Activated naive CD4-positive, alpha-beta T cell treated with Interleukin-2 at 50 U/mL for 16 hours (primary cell): ENCODE measurements around the gene F11R.
A peak's percentile ranks its signal among the peaks of the same experiment; 100 is the strongest.
"Not testable (repeated sequence)": the region's sequence is repeated elsewhere in the genome, so short reads cannot be mapped to it uniquely, and the experiment has no call there.

Experiments used
- DNase-seq: peaks from one replicate; pipeline ENCODE4 v3.0.0-alpha.2; 2020

The F11R gene

GRCh38 chr1:161039546-161039945 is 18.6 kb upstream of the F11R start:
- no peak for DNase-seq

DNA sequence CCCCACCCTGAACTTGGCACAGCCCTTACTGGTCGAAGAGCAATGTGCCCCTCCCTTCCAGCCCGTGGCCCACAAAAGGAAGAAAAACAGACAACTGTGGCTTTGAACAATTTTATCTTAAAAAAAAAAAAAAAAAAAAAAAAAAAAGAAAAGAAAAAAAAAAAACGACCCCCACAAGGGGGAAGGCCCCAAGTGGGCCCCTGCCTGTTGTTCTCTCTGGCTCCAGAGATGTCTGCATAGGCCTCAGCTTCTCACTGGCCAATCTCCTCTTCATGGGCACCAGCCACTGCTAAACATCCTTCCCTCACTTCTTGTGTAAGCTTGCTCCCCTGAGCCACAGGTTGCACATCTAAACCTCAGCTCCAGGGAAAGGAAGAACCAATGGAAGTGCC is 18.2 kb upstream of the F11R start:
- DNase-seq, result no peak

DNA sequence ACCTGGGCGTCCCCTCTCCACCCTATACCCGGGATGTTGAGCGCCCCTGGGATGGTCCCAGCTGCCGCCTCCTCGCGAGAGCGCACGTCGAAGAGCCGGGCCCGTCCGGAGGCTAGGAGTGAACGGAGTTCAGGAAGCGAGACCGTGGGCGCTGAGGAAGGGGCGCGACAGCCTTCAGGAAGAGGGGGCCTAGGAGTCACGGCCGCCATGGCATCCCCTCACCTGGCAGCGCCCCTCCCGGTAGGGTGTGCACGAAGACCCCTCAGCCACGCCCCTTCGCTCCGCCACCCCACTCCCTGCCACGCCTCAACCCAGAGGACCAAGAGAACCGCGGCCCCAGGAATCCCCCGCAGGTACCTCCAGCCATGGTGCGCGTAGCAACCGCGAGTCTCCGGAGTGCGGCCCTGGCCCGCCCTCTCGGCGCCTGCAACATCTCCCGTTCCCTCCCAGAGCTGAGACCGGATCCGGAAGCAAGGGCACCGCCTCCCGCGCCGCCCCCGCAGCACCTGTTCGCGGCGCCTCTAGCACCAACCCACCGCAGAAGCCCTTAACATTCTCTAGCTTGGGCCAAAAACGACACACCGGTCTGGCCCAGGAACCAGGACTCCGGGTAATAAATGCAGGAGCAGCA is 17.7 kb upstream of the F11R start, which contains the start of gene TSTD1:
Gene TSTD1, minus strand, starts transcription at position 442 of the 631 bp plus-strand sequence. Its CDS starts 75 bp downstream, at position 367.
- peak; percentile 91 for DNase-seq

- no peak for DNase-seq
Observed at GRCh38 chr1:161037661-161038522, 16.9 kb upstream of the F11R start.

GRCh38 chr1:161033751-161034150 is 12.8 kb upstream of the F11R start:
- no peak for DNase-seq

DNA sequence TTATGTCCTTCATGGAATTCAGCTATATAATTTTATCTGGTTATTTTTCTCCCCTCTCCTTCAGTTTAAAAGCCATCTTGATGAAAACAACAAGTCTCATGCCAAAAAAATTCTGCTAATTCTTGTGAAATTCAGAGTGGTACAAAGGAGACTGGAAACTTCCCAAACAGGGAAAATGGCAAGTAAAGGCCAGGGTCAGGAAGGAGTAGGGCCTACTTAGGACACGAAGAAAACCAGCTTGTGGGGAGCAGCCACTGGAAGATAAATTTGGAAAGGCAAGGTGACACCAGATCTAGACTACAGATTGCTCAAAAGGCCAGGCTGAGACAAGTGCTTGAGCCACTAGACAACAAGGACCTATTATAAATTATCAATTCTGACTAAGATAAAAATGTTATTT is 11.5 kb upstream of the F11R start:
- DNase-seq, result no peak

DNA sequence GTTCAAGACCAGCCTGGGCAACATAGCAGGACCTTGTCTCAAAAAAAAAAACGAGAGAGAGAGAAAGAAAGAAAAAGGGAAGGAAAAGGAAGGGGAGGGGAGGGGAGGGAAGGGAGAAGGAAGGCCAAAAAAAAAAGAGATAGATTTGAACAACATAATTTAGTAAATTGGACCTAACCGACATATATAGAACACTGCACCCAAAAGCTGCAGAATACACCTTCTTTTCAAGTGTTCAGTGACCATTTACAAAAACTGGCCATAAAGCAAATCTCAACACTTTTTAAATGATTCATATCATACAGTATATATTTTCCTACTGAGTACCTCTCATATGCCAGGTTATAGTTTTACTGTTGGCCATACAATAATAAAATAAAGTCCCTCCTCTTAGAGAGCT is 10.9 kb upstream of the F11R start:
- no peak for DNase-seq

DNA sequence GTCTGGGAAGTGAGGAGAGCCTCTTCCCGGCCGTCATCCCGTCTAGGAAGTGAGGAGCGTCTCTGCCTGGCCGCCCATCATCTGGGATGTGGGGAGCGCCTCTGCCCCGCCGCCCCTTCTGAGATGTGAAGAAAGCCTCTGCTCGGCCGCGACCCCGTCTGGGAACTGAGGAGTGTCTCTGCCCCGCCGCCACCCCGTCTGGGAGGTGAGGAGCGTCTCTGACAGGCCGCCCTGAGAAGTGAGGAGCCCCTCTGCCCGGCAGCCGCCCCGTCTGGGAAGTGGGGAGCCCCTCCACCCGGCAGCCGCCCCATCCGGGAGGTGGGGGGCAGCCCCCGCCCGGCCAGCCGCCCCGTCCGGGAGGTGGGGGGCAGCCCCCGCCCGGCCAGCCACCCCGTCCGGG is 8.5 kb upstream of the F11R start:
- not testable (repeated sequence) for DNase-seq

DNA sequence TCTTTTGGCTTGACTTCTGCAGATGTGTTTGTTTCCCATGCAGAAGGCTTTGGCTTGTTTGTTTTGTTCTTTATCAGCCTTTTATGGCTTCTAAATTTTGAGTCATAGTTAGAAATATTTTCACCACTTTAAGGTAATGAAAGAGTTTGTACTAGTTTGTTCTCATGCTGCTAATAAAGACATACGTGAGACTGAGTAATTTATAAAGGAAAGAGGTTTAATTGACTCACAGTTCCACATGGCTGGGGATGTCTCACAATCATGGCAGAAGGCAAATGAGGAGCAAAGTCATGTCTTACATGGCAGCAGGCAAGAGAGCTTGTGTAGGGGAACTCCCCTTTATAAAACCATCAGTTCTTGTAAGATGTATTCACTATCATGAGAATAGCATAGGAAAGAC is 6.0 kb upstream of the F11R start:
- DNase-seq, result peak; percentile 36

GRCh38 chr1:161022432-161022831 is 1.5 kb upstream of the F11R start:
- not testable (repeated sequence) for DNase-seq

- no peak for DNase-seq
Observed at GRCh38 chr1:161021970-161022353, 1.0 kb upstream of the F11R start.

DNA sequence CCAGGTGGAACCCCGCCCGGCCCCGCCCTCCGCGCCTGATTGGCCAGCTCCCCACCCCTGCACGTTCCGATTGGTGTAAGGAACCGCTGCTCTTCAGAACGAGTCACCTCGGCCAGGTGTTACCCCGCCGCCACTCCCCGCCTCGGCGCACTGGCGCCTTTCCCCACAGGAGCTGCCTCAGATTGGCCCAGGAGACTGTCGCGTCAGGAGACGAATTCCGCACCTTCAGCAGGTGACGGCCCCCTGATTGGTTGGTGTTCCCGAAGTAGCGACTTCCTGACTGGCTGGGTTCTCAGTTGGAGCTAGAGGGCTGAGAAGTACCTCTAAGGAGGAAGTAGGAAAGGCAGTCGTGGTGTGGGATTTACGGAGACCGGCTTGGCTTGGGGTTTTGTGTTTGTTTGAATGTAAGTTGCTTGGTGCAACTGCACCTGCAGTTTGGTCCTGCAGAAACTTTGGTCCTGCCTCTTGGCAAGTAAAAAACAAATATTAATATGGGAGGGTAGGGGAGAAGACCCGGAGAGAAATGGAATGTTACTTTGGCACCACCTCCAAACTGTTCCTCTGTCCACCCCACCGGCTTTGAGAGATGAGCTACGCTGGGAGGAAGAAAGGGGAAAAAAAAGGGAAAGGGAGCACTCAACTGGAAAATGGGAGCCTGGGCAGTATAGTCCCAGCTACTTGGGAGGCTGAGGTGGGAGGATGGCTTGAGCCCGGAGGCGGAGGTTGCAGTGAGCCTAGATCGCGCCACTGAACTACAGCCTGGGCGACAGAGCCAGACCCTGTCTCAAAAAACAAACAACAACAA is 415 bp upstream of the F11R start:
- peak; percentile 83 for DNase-seq

GRCh38 chr1:161019751-161020495 is 1.0 kb downstream of the F11R start:
- no peak for DNase-seq

DNA sequence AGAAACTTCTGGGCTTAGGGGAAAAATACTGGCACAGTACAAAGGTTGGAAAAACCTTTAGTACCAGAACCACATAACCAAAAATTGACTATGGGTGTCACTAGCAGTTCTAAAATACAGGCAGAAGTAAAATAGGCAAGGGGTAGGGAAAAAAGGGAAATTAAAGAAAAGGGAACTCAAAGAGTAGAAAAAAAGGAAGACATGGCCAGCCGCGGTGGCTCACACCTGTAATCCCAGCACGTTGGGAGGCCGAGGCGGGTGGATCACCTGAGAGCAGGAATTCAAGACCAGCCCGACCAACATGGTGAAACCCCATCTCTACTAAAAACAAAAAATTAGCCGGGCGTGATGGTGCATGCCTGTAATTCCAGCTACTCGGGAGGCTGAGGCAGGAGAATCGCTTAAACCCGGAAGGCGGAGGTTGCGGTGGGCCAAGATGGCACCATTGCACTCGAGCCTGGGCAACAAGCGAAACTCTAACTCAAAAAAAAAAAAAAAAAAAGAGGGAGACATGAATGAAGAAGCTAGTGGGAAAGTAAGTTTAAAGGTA is 1.8 kb downstream of the F11R start:
- DNase-seq, result not testable (repeated sequence)

- DNase-seq, result no peak
Observed at GRCh38 chr1:161018631-161018930, 2.4 kb downstream of the F11R start.

GRCh38 chr1:161017756-161018630 is 3.0 kb downstream of the F11R start:
- DNase-seq, result no peak

DNA sequence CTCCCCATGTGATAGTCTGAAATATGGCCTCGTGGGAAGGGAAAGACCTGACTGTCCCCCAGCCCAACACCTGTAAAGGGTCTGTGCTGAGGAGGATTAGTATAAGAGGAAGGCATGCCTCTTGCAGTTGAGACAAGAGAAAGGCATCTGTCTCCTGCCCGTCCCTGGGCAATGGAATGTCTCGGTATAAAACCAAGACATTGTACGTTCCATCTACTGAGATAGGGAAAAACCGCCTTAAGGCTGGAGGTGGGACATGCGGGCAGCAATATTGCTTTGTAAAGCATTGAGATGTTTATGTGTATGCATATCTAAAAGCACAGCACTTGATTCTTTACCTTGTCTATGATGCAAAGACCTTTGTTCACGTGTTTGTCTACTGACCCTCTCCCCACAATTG is 3.8 kb downstream of the F11R start:
- DNase-seq, result not testable (repeated sequence)

DNA sequence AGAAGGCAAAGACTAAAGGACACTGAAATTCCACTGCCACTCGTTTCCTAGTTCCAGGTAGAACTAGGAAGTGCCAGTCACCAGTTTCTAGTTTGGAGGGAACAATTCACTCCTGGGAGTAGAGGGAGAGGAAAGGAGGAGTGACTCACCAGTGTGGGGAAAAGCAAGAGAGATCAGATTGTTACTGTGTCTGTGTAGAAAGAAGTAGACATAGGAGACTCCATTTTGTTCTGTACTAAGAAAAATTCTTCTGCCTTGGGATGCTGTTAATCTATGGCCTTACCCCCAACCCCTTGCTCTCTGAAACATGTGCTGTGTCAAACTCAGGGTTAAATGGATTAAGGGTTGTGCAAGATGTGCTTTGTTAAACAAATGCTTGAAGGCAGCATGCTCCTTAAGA is 4.3 kb downstream of the F11R start:
- not testable (repeated sequence) for DNase-seq

- DNase-seq, result peak; percentile 57
Observed at GRCh38 chr1:161013488-161014230, 7.3 kb downstream of the F11R start.

DNA sequence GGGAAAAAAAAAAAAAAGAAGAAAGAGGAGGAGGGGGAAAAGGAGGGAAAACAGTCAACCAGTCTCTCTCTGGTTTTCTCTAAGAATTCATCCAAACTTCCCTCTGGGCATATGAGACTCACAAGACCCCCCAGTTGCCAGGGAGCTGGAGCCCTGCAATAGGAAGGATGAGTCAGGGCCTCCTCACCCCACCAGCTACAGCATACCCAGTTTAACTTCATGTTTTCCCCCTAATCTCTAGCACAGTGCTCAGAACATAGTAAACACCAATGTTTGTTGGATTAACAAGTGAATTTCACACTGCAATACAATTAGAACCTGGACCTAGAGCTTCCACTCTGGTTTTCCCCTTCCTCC is 7.8 kb downstream of the F11R start:
- no peak for DNase-seq

DNA sequence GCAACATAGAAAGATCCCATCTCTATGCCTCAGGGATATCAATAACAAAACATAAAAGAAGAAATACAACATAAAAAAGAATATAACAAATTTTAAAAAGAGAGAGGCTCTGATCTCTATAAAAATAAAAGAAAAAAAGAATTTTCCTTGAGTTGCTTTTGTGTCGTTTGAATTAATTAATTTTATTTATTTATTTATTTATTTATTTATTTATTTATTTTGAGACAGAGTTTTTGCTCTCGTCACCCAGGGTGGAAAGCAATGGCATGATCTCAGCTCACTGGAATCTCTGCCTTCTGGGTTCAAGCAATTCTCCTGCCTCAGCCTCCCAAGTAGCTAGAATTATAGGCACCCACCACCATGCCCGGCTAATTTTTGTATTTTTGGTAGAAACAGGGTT is 8.5 kb downstream of the F11R start:
- DNase-seq, result no peak
